HL-60/S4 treated with phorbol 12-myristate 13-acetate at 8.2 ng/mL for 4 days and 3 days (cell line): ENCODE results near the gene RAD51D.

Experiments used
- in situ Hi-C: fragments of 300-500 bp; cut with MboI; formaldehyde crosslinking; loops from 2 replicates; pipeline ENCODE4 v1.15.0; 2022; ENCODE audit warnings: low sequenced_read_pairs

RAD51D gene

GRCh38 chr17:35044181-35044580 lies 75.5 kb downstream of the RAD51D start:
- in situ Hi-C loops, result no loop called here
